Measurements from ENCODE around the gene SPOCK3.

- TF ChIP-seq POLR2AphosphoS5 (IDR thresholded peaks at IDR 0.05; ENCODE audit: borderline replicate concordance, low read depth, low read length): no peak
- no peak for TF ChIP-seq EZH2 (IDR thresholded peaks at IDR 0.05)
Measured at GRCh38 chr4:167032871-167033270, 201.4 kb downstream of the SPOCK3 start.
